Measurements from ENCODE around the gene CLEC14A. TPM values are rescaled to one million over a fixed set of nuclear protein-coding genes. Genes with fewer than 3 reads are reported as not detected.

Gene CLEC14A
- polyA plus RNA-seq, 4 donors: 0.45 to 47.7 (median 2.9) TPM

- peak; percentile 41 to 56 for DNase-seq
- no peak for FAIRE-seq
- WGBS, 3 donors: 10 to 18% (median 17%) methylated on average over 34 of the region's 34 CpGs
- H3K4me3 ChIP-seq (ENCODE audit: low read depth in 1 of 3, low read length in 3 of 3): peak overlapping the region in 2 of 3 donors; percentile 60 to 72
- peaks cover 0 to 21% (median 0%) of the 10 kb centered on the region in 3 donors for H3K27me3 ChIP-seq (ENCODE audit: control insufficient read depth in 3 of 3, insufficient read depth in 3 of 3, low read length in 3 of 3)
- H3K9me3 ChIP-seq (ENCODE audit: control insufficient read depth in 2 of 2, insufficient read depth in 1 of 2, low read depth in 1 of 2, low read length in 1 of 2): no peaks in the 10 kb centered on the region
- no peak overlapping the region for H3K27ac ChIP-seq (ENCODE audit: low read depth in 1 of 3, low read length in 2 of 3)
- peaks cover 3 to 13% (median 3%) of the 10 kb centered on the region in 3 donors for H3K4me1 ChIP-seq (ENCODE audit: control insufficient read depth in 3 of 3, insufficient read depth in 2 of 3, low read depth in 1 of 3, low read length in 2 of 3)
- peaks cover 0 to 1% (median 0%) of the 10 kb centered on the region in 3 donors for H3K36me3 ChIP-seq (ENCODE audit: control insufficient read depth in 3 of 3, insufficient read depth in 2 of 3, low read depth in 1 of 3, low read length in 3 of 3)
Measured at GRCh38 chr14:38211255-38211735, 44.6 kb downstream of the CLEC14A start.

DNA sequence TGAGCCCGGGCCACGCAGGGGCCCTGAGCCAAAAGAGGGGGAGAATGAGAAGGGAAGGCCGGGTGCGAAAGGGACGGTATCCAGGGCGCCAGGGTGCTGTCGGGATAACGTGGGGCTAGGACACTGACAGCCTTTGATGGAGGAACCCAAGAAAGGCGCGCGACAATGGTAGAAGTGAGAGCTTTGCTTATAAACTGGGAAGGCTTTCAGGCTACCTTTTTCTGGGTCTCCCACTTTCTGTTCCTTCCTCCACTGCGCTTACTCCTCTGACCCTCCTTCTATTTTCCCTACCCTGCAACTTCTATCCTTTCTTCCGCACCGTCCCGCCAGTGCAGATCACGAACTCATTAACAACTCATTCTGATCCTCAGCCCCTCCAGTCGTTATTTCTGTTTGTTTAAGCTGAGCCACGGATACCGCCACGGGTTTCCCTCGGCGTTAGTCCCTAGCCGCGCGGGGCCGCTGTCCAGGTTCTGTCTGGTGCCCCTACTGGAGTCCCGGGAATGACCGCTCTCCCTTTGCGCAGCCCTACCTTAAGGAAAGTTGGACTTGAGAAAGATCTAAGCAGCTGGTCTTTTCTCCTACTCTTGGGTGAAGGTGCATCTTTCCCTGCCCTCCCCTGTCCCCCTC lies 45.2 kb downstream of the CLEC14A start:
- H3K4me3 ChIP-seq (ENCODE audit: low read depth in 1 of 3, low read length in 3 of 3): peak overlapping the region in 2 of 3 donors; percentile 60 to 72
- peaks cover 0 to 1% (median 0%) of the 10 kb centered on the region in 3 donors for H3K36me3 ChIP-seq (ENCODE audit: control insufficient read depth in 3 of 3, insufficient read depth in 2 of 3, low read depth in 1 of 3, low read length in 3 of 3)
- no peak overlapping the region for H3K27ac ChIP-seq (ENCODE audit: low read depth in 1 of 3, low read length in 2 of 3)
- H3K4me1 ChIP-seq (ENCODE audit: control insufficient read depth in 3 of 3, insufficient read depth in 2 of 3, low read depth in 1 of 3, low read length in 2 of 3): peaks cover 3 to 13% (median 3%) of the 10 kb centered on the region in 3 donors
- FAIRE-seq: no peak
- WGBS, 3 donors: 4 to 12% (median 9%) methylated on average over 29 of the region's 29 CpGs
- peaks cover 0 to 21% (median 0%) of the 10 kb centered on the region in 3 donors for H3K27me3 ChIP-seq (ENCODE audit: control insufficient read depth in 3 of 3, insufficient read depth in 3 of 3, low read length in 3 of 3)
- H3K9me3 ChIP-seq (ENCODE audit: control insufficient read depth in 2 of 2, insufficient read depth in 1 of 2, low read depth in 1 of 2, low read length in 1 of 2): peaks cover 0 to 3% of the 10 kb centered on the region in 2 donors
- DNase-seq: peak; percentile 52 to 61

GRCh38 chr14:38209572-38210557 lies 46.0 kb downstream of the CLEC14A start:
- peak overlapping the region; percentile 16 to 72 (median 60) for H3K4me3 ChIP-seq (ENCODE audit: low read depth in 1 of 3, low read length in 3 of 3)
- FAIRE-seq (no peak), DNase-seq (peak; percentile 44 to 54)
- peaks cover 0 to 1% (median 0%) of the 10 kb centered on the region in 3 donors for H3K36me3 ChIP-seq (ENCODE audit: control insufficient read depth in 3 of 3, insufficient read depth in 2 of 3, low read depth in 1 of 3, low read length in 3 of 3)
- peaks cover 3 to 13% (median 3%) of the 10 kb centered on the region in 3 donors for H3K4me1 ChIP-seq (ENCODE audit: control insufficient read depth in 3 of 3, insufficient read depth in 2 of 3, low read depth in 1 of 3, low read length in 2 of 3)
- H3K27ac ChIP-seq (ENCODE audit: low read depth in 1 of 3, low read length in 2 of 3): peak overlapping the region; percentile 88 to 98 (median 89)
- 12 to 27% (median 15%) methylated on average over 69 of the region's 69 CpGs for WGBS, 3 donors
- peaks cover 0 to 21% (median 0%) of the 10 kb centered on the region in 3 donors for H3K27me3 ChIP-seq (ENCODE audit: control insufficient read depth in 3 of 3, insufficient read depth in 3 of 3, low read length in 3 of 3)
- H3K9me3 ChIP-seq (ENCODE audit: control insufficient read depth in 2 of 2, insufficient read depth in 1 of 2, low read depth in 1 of 2, low read length in 1 of 2): peaks cover 0 to 3% of the 10 kb centered on the region in 2 donors

GRCh38 chr14:38208618-38209562 lies 47.0 kb downstream of the CLEC14A start:
- DNase-seq: peak; percentile 95 to 96
- FAIRE-seq: no peak
- WGBS, 3 donors: 1 to 3% (median 2%) methylated on average over 44 to 59 of the region's 59 CpGs

DNA sequence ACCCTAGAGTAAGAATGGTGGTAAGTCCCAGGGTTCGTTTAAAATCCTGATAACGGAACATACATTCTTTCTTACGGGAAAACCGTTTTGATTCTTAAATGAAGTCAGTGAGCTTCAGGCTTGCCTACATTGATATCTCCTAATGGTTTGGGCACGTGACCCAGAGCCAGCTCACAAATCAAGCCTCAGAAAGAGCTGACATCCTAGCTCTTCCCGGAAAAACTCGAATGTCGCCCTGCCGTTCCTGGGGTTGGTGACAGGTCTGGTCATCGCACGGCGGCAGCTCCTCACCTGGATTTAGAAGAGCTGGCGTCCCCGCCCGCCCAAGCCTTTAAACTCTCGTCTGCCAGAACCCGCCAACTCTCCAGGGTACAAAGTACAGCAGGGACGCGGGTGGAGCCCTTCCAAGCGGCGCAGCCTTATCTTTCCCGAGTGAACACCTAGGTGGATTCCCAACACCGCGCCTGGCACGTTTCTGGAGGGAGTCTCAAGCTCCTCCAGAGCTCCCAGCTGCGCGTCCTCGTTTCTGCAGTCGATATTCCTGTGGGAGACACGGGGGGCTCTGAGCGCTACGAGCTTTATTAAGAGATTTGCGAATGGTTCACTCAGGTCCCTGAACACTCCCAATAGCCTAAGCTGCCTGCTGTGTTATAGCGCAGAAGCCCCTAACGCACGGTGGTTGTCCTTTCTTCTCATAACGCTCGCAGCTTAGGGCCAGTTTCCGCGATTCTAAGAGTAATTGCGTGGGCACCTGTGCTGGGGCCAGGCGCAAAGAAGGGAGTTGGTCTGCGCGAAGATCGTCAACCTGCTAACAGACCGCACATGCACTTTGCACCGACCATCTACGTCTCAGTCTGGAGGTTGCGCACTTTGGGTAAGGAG lies 47.9 kb downstream of the CLEC14A start, which contains the start of gene SSTR1:
Gene SSTR1 (plus strand): TSS at position 169 of the 882 bp plus-strand sequence. CDS start 1,486 bp downstream, outside the sequence.
- peak; percentile 95 to 98 for DNase-seq
- peaks cover 0 to 21% (median 0%) of the 10 kb centered on the region in 3 donors for H3K27me3 ChIP-seq (ENCODE audit: control insufficient read depth in 3 of 3, insufficient read depth in 3 of 3, low read length in 3 of 3)
- H3K36me3 ChIP-seq (ENCODE audit: control insufficient read depth in 3 of 3, insufficient read depth in 2 of 3, low read depth in 1 of 3, low read length in 3 of 3): no peaks in the 10 kb centered on the region
- 2 to 3% (median 3%) methylated on average over 49 of the region's 49 CpGs for WGBS, 3 donors
- peak within 1 kb of the TSS in 2 of 3 donors; percentile 60 to 72 for H3K4me3 ChIP-seq (ENCODE audit: low read depth in 1 of 3, low read length in 3 of 3)
- peak within 1 kb of the TSS; percentile 88 to 98 (median 89) for H3K27ac ChIP-seq (ENCODE audit: low read depth in 1 of 3, low read length in 2 of 3)
- H3K4me1 ChIP-seq (ENCODE audit: control insufficient read depth in 3 of 3, insufficient read depth in 2 of 3, low read depth in 1 of 3, low read length in 2 of 3): peaks cover 0 to 9% (median 3%) of the 10 kb centered on the region in 3 donors
- peaks cover 0 to 3% of the 10 kb centered on the region in 2 donors for H3K9me3 ChIP-seq (ENCODE audit: control insufficient read depth in 2 of 2, insufficient read depth in 1 of 2, low read depth in 1 of 2, low read length in 1 of 2)
- no peak for FAIRE-seq

More at GRCh38 chr14:38208618-38209562, 47.0 kb downstream of the CLEC14A start:
- peak overlapping the region; percentile 88 to 98 (median 89) for H3K27ac ChIP-seq (ENCODE audit: low read depth in 1 of 3, low read length in 2 of 3)
- H3K9me3 ChIP-seq (ENCODE audit: control insufficient read depth in 2 of 2, insufficient read depth in 1 of 2, low read depth in 1 of 2, low read length in 1 of 2): peaks cover 0 to 3% of the 10 kb centered on the region in 2 donors
- peaks cover 0 to 9% (median 3%) of the 10 kb centered on the region in 3 donors for H3K4me1 ChIP-seq (ENCODE audit: control insufficient read depth in 3 of 3, insufficient read depth in 2 of 3, low read depth in 1 of 3, low read length in 2 of 3)
- peak overlapping the region; percentile 16 to 72 (median 60) for H3K4me3 ChIP-seq (ENCODE audit: low read depth in 1 of 3, low read length in 3 of 3)
- H3K27me3 ChIP-seq (ENCODE audit: control insufficient read depth in 3 of 3, insufficient read depth in 3 of 3, low read length in 3 of 3): peaks cover 0 to 21% (median 0%) of the 10 kb centered on the region in 3 donors
- H3K36me3 ChIP-seq (ENCODE audit: control insufficient read depth in 3 of 3, insufficient read depth in 2 of 3, low read depth in 1 of 3, low read length in 3 of 3): no peaks in the 10 kb centered on the region

- Histone ChIP-seq H3K9me3 (ENCODE audit: control insufficient read depth in 2 of 2, insufficient read depth in 1 of 2, low read depth in 1 of 2, low read length in 1 of 2) (peaks cover 0 to 3% of the 10 kb centered on the region in 2 donors), H3K36me3 (ENCODE audit: control insufficient read depth in 3 of 3, insufficient read depth in 2 of 3, low read depth in 1 of 3, low read length in 3 of 3) (no peaks in the 10 kb centered on the region), H3K27me3 (ENCODE audit: control insufficient read depth in 3 of 3, insufficient read depth in 3 of 3, low read length in 3 of 3) (peaks cover 0 to 21% (median 0%) of the 10 kb centered on the region in 3 donors), H3K4me3 (ENCODE audit: low read depth in 1 of 3, low read length in 3 of 3) (peak overlapping the region in 2 of 3 donors; percentile 36 to 60), H3K27ac (ENCODE audit: low read depth in 1 of 3, low read length in 2 of 3) (peak overlapping the region; percentile 88 to 98 (median 89)), H3K4me1 (ENCODE audit: control insufficient read depth in 3 of 3, insufficient read depth in 2 of 3, low read depth in 1 of 3, low read length in 2 of 3) (peaks cover 0 to 9% (median 3%) of the 10 kb centered on the region in 3 donors)
- WGBS, 3 donors: 7 to 24% (median 19%) methylated on average over 5 of the region's 5 CpGs
- FAIRE-seq (no peak), DNase-seq (no peak)
Measured at GRCh38 chr14:38207377-38207735, 48.5 kb downstream of the CLEC14A start.
